Lower leg skin (tissue), 4 donors: ENCODE data around the gene CORO7. TPM values are rescaled to one million over a fixed set of nuclear protein-coding genes. Genes with fewer than 3 reads are reported as not detected.

Source experiments
- DNase-seq, 2 donors: peaks; one replicate each; pipeline ENCODE4 v3.0.0-alpha.2; 2019; ENCODE audit warnings: low spot score in 2 of 2
- H3K4me3 ChIP-seq: fragments of 200-600 bp; sonication (generic); 2 replicates; pipeline ENCODE4 v1.5.1; 2017; ENCODE audit warnings: mild to moderate bottlenecking, low read depth; ENCODE audit not compliant: poor library complexity, severe bottlenecking
- CTCF ChIP-seq, 3 donors: fragments of 450-650 bp; IDR thresholded peaks; one replicate each; pipeline ENCODE4 v1.5.1; 2016; ENCODE audit warnings: antibody characterized with exemption in 3 of 3, mild to moderate bottlenecking in 3 of 3, moderate library complexity in 2 of 3
- POLR2A ChIP-seq, 2 donors: fragments of 450-650 bp; IDR thresholded peaks; one replicate each; pipeline ENCODE4 v1.6.1; 2016 to 2017; ENCODE audit warnings: antibody characterized with exemption in 2 of 2, mild to moderate bottlenecking in 1 of 2, moderate library complexity in 1 of 2
- WGBS, 2 donors: methylation state at CpG; one replicate each; pipeline ENCODE4 v1.1.5; 2018; 5-methylcytosine and 5-hydroxymethylcytosine counted together
- intact Hi-C: fragments of 100-400 bp; cut with DNase I; formaldehyde crosslinking; loops from one replicate; pipeline ENCODE4 v1.15.0; 2023; ENCODE audit warnings: low total_unique reads
- total RNA-seq, 4 donors: library from RNA; depleted of rRNA; stranded (reverse); fragments of >200 nt; gene quantifications; one replicate each; pipeline ENCODE4 v1.1.0, GENCODE V29; 2016

The CORO7 gene
- total RNA-seq, 4 donors from 2014 or later: 18.4 to 39.0 (median 22.7) TPM

GRCh38 chr16:4407543-4408322 is 8.7 kb downstream of the CORO7 start:
- WGBS, 2 donors: 94% methylated on average over 11 to 22 of the region's 22 CpGs
- no peak for DNase-seq
- no peak overlapping the region for H3K4me3 ChIP-seq
- intact Hi-C loops: loop anchor here (5.0 kb wide), 1 partner anchor 120 kb away; no protein-coding TSS in a partner anchor
- TF ChIP-seq CTCF (IDR thresholded peaks at IDR 0.05) (no peak), POLR2A (IDR thresholded peaks at IDR 0.05) (no peak)

GRCh38 chr16:4404967-4405696 is 11.3 kb downstream of the CORO7 start:
- TF ChIP-seq CTCF (IDR thresholded peaks at IDR 0.05): no peak
- TF ChIP-seq POLR2A (IDR thresholded peaks at IDR 0.05): no peak
- 91 to 93% methylated on average over 24 of the region's 24 CpGs for WGBS, 2 donors
- intact Hi-C loops: loop anchor here (2.0 to 5.0 kb wide), 2 partner anchors 46 to 118 kb away; no protein-coding TSS in a partner anchor
- H3K4me3 ChIP-seq: no peak overlapping the region
- DNase-seq: no peak

- WGBS, 2 donors: 78 to 80% methylated on average over 20 of the region's 20 CpGs
- peak in 1 of 2 donors; percentile 86 for DNase-seq
- TF ChIP-seq CTCF (IDR thresholded peaks at IDR 0.05) (no peak), POLR2A (IDR thresholded peaks at IDR 0.05) (no peak)
- intact Hi-C loops: loop anchor here (2.0 kb wide), 1 partner anchor 46 kb away; no protein-coding TSS in a partner anchor
- H3K4me3 ChIP-seq: no peak overlapping the region
Measured at GRCh38 chr16:4404247-4404966, 12.0 kb downstream of the CORO7 start.

- 81% methylated on average over 20 to 24 of the region's 24 CpGs for WGBS, 2 donors
- DNase-seq: no peak
- TF ChIP-seq CTCF (IDR thresholded peaks at IDR 0.05) (no peak), POLR2A (IDR thresholded peaks at IDR 0.05) (no peak)
- no peak overlapping the region for H3K4me3 ChIP-seq
- intact Hi-C loops: no loop called here
Measured at GRCh38 chr16:4403133-4403949, 13.1 kb downstream of the CORO7 start.
